A549 (cell line): ENCODE data around the gene TLCD2. TPM values are rescaled to one million over a fixed set of nuclear protein-coding genes. Genes with fewer than 3 reads are reported as not detected.

Source experiments
- ATAC-seq, 2 experiments: fragments of 200-7000 bp in 1 of 2; fragments of >200 bp in 1 of 2; cut with Nextera tagmentation in 1 of 2; cut with Tn5 transposase in 1 of 2; 3 replicates each; pipeline versions ENCODE4 v1.8.0 to v1.9.1; 2018 to 2020; ENCODE audit warnings: mild to moderate bottlenecking in 1 of 2, moderate library complexity in 1 of 2
- CTCF ChIA-PET: fragments of 300-600 bp; sonication (Branson Sonifier 250); formaldehyde crosslinking; extraction: SDS; loops from one replicate; lab custom pipeline; 2021; ENCODE audit warnings: antibody characterized with exemption, inconsistent platforms; lab: Yijun Ruan, JAX
- POLR2A ChIA-PET: fragments of 350-600 bp; formaldehyde crosslinking; extraction: SDS; loops from one replicate; lab custom pipeline; 2021; ENCODE audit warnings: antibody characterized with exemption, inconsistent platforms; lab: Yijun Ruan, JAX
- DNase-seq, 2 experiments: peaks; one replicate each; pipeline versions ENCODE4 v3.0.0 to v3.0.0-alpha.2; 2011 to 2016; ENCODE audit warnings: low read depth in 1 of 2, low spot score in 1 of 2
- FAIRE-seq: peaks from 2 replicates; lab custom pipeline; 2011; peaks lifted over from hg19 to GRCh38; lab: Jason Lieb, UNC
- H3K27ac ChIP-seq, 2 experiments: fragments of >200 bp; sonication (Bioruptor Twin); formaldehyde crosslinking; 3 replicates each; pipeline ENCODE4 v1.5.1; 2016 to 2017
- H3K4me1 ChIP-seq: fragments of >200 bp; sonication (Bioruptor Twin); formaldehyde crosslinking; 3 replicates; pipeline ENCODE4 v1.6.1; 2016
- H3K4me2 ChIP-seq: fragments of >200 bp; sonication (Bioruptor Twin); formaldehyde crosslinking; 3 replicates; pipeline ENCODE4 v1.6.1; 2016
- H3K4me3 ChIP-seq: fragments of >200 bp; sonication (Bioruptor Twin); formaldehyde crosslinking; 3 replicates; pipeline ENCODE4 v1.5.1; 2016
- H3K9me3 ChIP-seq: fragments of >200 bp; sonication (Bioruptor Twin); formaldehyde crosslinking; 3 replicates; pipeline ENCODE4 v1.6.1; 2016
- CBX2 ChIP-seq: fragments of 200-600 bp; sonication (generic); IDR thresholded peaks from 2 replicates; pipeline ENCODE4 v1.6.1; 2016; ENCODE audit warnings: low read depth, mild to moderate bottlenecking, borderline replicate concordance
- CBX8 ChIP-seq: fragments of 200-600 bp; sonication (generic); IDR thresholded peaks from 2 replicates; pipeline ENCODE4 v1.6.1; 2016
- EHMT2 ChIP-seq: fragments of 200-600 bp; sonication (generic); IDR thresholded peaks from 2 replicates; pipeline ENCODE4 v1.6.1; 2016; ENCODE audit warnings: antibody characterized with exemption, low read depth, mild to moderate bottlenecking, moderate library complexity
- EP300 ChIP-seq, 2 experiments: fragments of >200 bp; sonication (Bioruptor Twin); formaldehyde crosslinking; IDR thresholded peaks; 2 replicates in 1 of 2; 3 replicates in 1 of 2; pipeline ENCODE4 v1.6.1; 2016 to 2017
- ESRRA ChIP-seq: fragments of 150-350 bp; IDR thresholded peaks from 2 replicates; pipeline ENCODE4 v1.6.1; 2014; ENCODE audit warnings: mild to moderate bottlenecking, low read length, borderline replicate concordance
- FOSL2 ChIP-seq, 2 experiments: fragments of 450-650 bp in 1 of 2; fragments of >200 bp in 1 of 2; sonication (Bioruptor Twin) in 1 of 2; formaldehyde crosslinking; IDR thresholded peaks; 2 replicates each; pipeline versions ENCODE4 v1.5.0 to v1.6.1; 2016 to 2020; ENCODE audit warnings: mild to moderate bottlenecking in 1 of 2, moderate library complexity in 1 of 2
- GATA3 ChIP-seq: IDR thresholded peaks from 2 replicates; pipeline ENCODE4 v1.6.1; 2012; ENCODE audit warnings: borderline replicate concordance
- HDAC2 ChIP-seq: fragments of 200-600 bp; sonication (generic); IDR thresholded peaks from 2 replicates; pipeline ENCODE4 v1.6.1; 2016
- HES2 ChIP-seq: fragments of >200 bp; sonication (Bioruptor Twin); formaldehyde crosslinking; IDR thresholded peaks from 2 replicates; pipeline ENCODE4 v1.6.1; 2016
- HOXA7 ChIP-seq: fragments of 250-450 bp; sonication (Bioruptor Pico); IDR thresholded peaks from 2 replicates; pipeline ENCODE4 v1.5.0; 2020; ENCODE audit warnings: mild to moderate bottlenecking, moderate library complexity
- HOXB13 ChIP-seq: fragments of 250-450 bp; sonication (Bioruptor Pico); IDR thresholded peaks from 2 replicates; pipeline ENCODE4 v1.5.0; 2020; ENCODE audit warnings: low read depth, mild to moderate bottlenecking, moderate library complexity
- JUN ChIP-seq, 2 experiments: fragments of >200 bp; sonication (Bioruptor Twin); formaldehyde crosslinking; IDR thresholded peaks; 2 replicates in 1 of 2; 3 replicates in 1 of 2; pipeline ENCODE4 v1.6.1; 2016 to 2017
- MAX ChIP-seq: IDR thresholded peaks from 2 replicates; pipeline ENCODE4 v1.6.1; 2012
- MAZ ChIP-seq: fragments of 150-350 bp; IDR thresholded peaks from 2 replicates; pipeline ENCODE4 v1.6.1; 2014; ENCODE audit warnings: antibody characterized with exemption, low read depth, low read length, borderline replicate concordance
- NFE2L2 ChIP-seq: fragments of 150-350 bp; conservative IDR thresholded peaks from 2 replicates; pipeline ENCODE4 v1.6.1; 2014; ENCODE audit warnings: low read length
- NPAS2 ChIP-seq: fragments of 250-450 bp; sonication (Bioruptor Pico); IDR thresholded peaks from 2 replicates; pipeline ENCODE4 v1.8.0; 2022; ENCODE audit warnings: mild to moderate bottlenecking, moderate library complexity, borderline replicate concordance
- PHF8 ChIP-seq: fragments of 200-600 bp; sonication (generic); IDR thresholded peaks from 2 replicates; pipeline ENCODE4 v1.6.1; 2016; ENCODE audit warnings: low read depth, mild to moderate bottlenecking, antibody characterized with exemption, moderate library complexity, borderline replicate concordance
- POLR2A ChIP-seq: IDR thresholded peaks from 2 replicates; pipeline ENCODE4 v1.6.1; 2012; ENCODE audit warnings: mild to moderate bottlenecking, low read length
- RCOR1 ChIP-seq: fragments of 150-350 bp; IDR thresholded peaks from 2 replicates; pipeline ENCODE4 v1.6.1; 2014; ENCODE audit warnings: antibody characterized with exemption, low read length, low read depth
- REST ChIP-seq: fragments of 200-600 bp; sonication (generic); IDR thresholded peaks from 2 replicates; pipeline ENCODE4 v1.6.1; 2016; ENCODE audit warnings: antibody characterized with exemption, mild to moderate bottlenecking, moderate library complexity
- RFX5 ChIP-seq: fragments of 450-650 bp; IDR thresholded peaks from 2 replicates; pipeline ENCODE4 v1.7.1; 2014; ENCODE audit warnings: antibody characterized with exemption, mild to moderate bottlenecking, moderate library complexity
- SMC3 ChIP-seq: fragments of >200 bp; sonication (Bioruptor Twin); formaldehyde crosslinking; IDR thresholded peaks from 3 replicates; pipeline ENCODE4 v1.6.1; 2018; ENCODE audit warnings: inconsistent platforms
- TP53 ChIP-seq: fragments of 250-450 bp; sonication (Bioruptor Pico); IDR thresholded peaks from 2 replicates; pipeline ENCODE4 v1.5.0; 2021; ENCODE audit warnings: mild to moderate bottlenecking, moderate library complexity
- ZSCAN20 ChIP-seq: fragments of 250-450 bp; sonication (Bioruptor Pico); IDR thresholded peaks from 2 replicates; pipeline ENCODE4 v1.8.0; 2022; ENCODE audit warnings: mild to moderate bottlenecking, moderate library complexity
- WGBS: methylation state at CpG from one replicate; pipeline ENCODE4 v1.1.6; 2017; ENCODE audit errors: missing lambda C conversion rate; 5-methylcytosine and 5-hydroxymethylcytosine counted together
- polyA plus RNA-seq, 4 experiments: library from polyadenylated mRNA; depleted of rRNA in 3 of 4; stranded (reverse); fragments of >200 nt; fragmentation: RNase III in 1 of 4; extraction: RNeasy Plus Mini Kit Qiagen cat#74134 plus additional on column Dnase treatment in 1 of 4; gene quantifications; 2 replicates in 3 of 4; 3 replicates in 1 of 4; pipeline ENCODE4 v1.2.3, GENCODE V29; 2011 to 2017
- TF ChIP-seq, protein P1 (sequence below): fragments of 250-450 bp; sonication (Bioruptor Pico); IDR thresholded peaks from 2 replicates; pipeline ENCODE4 v1.5.0; 2020; ENCODE audit warnings: low read depth, mild to moderate bottlenecking, moderate library complexity
- TF ChIP-seq, protein P2 (sequence below): fragments of 250-450 bp; sonication (Bioruptor Pico); IDR thresholded peaks from 2 replicates; pipeline ENCODE4 v1.5.0; 2021; ENCODE audit warnings: mild to moderate bottlenecking, moderate library complexity, borderline replicate concordance
- TF ChIP-seq, protein P3 (sequence below): fragments of >200 bp; sonication (Bioruptor Twin); formaldehyde crosslinking; IDR thresholded peaks from 3 replicates; pipeline ENCODE4 v1.5.1; 2016
- TF ChIP-seq, protein P4 (sequence below): fragments of 150-350 bp; IDR thresholded peaks from 2 replicates; pipeline ENCODE4 v1.6.1; 2014; ENCODE audit warnings: low read depth, mild to moderate bottlenecking, low read length

Gene TLCD2
- polyA plus RNA-seq, 2 of the 4 experiments (the other 2 are of a cell fraction), result 3.5 to 4.5 TPM

- ATAC-seq (no peak), DNase-seq (peak in 1 of 2 experiments; percentile 45), FAIRE-seq (no peak)
- Histone ChIP-seq H3K4me2 (peak overlapping the region; percentile 88), H3K4me3 (peak overlapping the region; percentile 78), H3K4me1 (peaks cover 44% of the 10 kb centered on the region), H3K9me3 (no peaks in the 10 kb centered on the region), H3K27ac (peak overlapping the region; percentile 87 to 93)
- POLR2A ChIA-PET, result no interaction called here
- WGBS, result 35% methylated on average over 11 of the region's 14 CpGs
- CTCF ChIA-PET, result interaction anchor here (1.1 to 23.8 kb wide), 6 partner anchors 11 to 63 kb away, joined by 3 to 591 read pairs (median 10); partner anchors contain the start of gene SERPINF1
- 0 out of 2 replicates have a peak, but pooled peaks have one; percentile 14 for TF ChIP-seq PHF8
- TF ChIP-seq GATA3, result no peak
- TF ChIP-seq CBX2, result no peak
- TF ChIP-seq ESRRA, result no peak
- TF ChIP-seq, protein P1, sequence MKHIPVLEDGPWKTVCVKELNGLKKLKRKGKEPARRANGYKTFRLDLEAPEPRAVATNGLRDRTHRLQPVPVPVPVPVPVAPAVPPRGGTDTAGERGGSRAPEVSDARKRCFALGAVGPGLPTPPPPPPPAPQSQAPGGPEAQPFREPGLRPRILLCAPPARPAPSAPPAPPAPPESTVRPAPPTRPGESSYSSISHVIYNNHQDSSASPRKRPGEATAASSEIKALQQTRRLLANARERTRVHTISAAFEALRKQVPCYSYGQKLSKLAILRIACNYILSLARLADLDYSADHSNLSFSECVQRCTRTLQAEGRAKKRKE, result peak; percentile 67; the same call in 1 of the 2 replicates
- TF ChIP-seq RFX5, result no peak
- TF ChIP-seq MAZ, result no peak
- TF ChIP-seq CBX8, result no peak
- TF ChIP-seq NFE2L2, result no peak
- TF ChIP-seq SMC3, result no peak
- peak; percentile 48; the same call in 1 of the 2 replicates for TF ChIP-seq REST
- TF ChIP-seq JUN (IDR thresholded peaks at IDR 0.05), result peak; percentile 18 to 64; a peak in 1 of 5 replicates
- no peak for TF ChIP-seq HOXB13
- TF ChIP-seq, protein P2, sequence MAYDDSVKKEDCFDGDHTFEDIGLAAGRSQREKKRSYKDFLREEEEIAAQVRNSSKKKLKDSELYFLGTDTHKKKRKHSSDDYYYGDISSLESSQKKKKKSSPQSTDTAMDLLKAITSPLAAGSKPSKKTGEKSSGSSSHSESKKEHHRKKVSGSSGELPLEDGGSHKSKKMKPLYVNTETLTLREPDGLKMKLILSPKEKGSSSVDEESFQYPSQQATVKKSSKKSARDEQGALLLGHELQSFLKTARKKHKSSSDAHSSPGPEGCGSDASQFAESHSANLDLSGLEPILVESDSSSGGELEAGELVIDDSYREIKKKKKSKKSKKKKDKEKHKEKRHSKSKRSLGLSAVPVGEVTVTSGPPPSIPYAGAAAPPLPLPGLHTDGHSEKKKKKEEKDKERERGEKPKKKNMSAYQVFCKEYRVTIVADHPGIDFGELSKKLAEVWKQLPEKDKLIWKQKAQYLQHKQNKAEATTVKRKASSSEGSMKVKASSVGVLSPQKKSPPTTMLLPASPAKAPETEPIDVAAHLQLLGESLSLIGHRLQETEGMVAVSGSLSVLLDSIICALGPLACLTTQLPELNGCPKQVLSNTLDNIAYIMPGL, result peak; percentile 72; the same call in 1 of the 2 replicates
- TF ChIP-seq, protein P3, sequence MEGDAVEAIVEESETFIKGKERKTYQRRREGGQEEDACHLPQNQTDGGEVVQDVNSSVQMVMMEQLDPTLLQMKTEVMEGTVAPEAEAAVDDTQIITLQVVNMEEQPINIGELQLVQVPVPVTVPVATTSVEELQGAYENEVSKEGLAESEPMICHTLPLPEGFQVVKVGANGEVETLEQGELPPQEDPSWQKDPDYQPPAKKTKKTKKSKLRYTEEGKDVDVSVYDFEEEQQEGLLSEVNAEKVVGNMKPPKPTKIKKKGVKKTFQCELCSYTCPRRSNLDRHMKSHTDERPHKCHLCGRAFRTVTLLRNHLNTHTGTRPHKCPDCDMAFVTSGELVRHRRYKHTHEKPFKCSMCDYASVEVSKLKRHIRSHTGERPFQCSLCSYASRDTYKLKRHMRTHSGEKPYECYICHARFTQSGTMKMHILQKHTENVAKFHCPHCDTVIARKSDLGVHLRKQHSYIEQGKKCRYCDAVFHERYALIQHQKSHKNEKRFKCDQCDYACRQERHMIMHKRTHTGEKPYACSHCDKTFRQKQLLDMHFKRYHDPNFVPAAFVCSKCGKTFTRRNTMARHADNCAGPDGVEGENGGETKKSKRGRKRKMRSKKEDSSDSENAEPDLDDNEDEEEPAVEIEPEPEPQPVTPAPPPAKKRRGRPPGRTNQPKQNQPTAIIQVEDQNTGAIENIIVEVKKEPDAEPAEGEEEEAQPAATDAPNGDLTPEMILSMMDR, result no peak
- TF ChIP-seq HDAC2, result no peak
- TF ChIP-seq NPAS2 (CRISPR knock-in tag), result no peak
- 0 out of 2 replicates have a peak, but pooled peaks have one; percentile 1 for TF ChIP-seq MAX
- no peak for TF ChIP-seq EP300 (IDR thresholded peaks at IDR 0.05)
- TF ChIP-seq HOXA7, result peak; percentile 98
- TF ChIP-seq TP53 (CRISPR knock-in tag), result peak; percentile 94
- no peak for TF ChIP-seq RCOR1
- no peak for TF ChIP-seq HES2
- TF ChIP-seq FOSL2 (IDR thresholded peaks at IDR 0.05), result no peak
- TF ChIP-seq FOSL2 (CRISPR knock-in tag; IDR thresholded peaks at IDR 0.05), result peak; percentile 28; the same call in 1 of the 2 replicates
- TF ChIP-seq EHMT2, result no peak
- TF ChIP-seq, protein P4, sequence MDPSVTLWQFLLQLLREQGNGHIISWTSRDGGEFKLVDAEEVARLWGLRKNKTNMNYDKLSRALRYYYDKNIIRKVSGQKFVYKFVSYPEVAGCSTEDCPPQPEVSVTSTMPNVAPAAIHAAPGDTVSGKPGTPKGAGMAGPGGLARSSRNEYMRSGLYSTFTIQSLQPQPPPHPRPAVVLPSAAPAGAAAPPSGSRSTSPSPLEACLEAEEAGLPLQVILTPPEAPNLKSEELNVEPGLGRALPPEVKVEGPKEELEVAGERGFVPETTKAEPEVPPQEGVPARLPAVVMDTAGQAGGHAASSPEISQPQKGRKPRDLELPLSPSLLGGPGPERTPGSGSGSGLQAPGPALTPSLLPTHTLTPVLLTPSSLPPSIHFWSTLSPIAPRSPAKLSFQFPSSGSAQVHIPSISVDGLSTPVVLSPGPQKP, result no peak
- peak; percentile 54 for TF ChIP-seq ZSCAN20 (CRISPR knock-in tag)
- no peak for TF ChIP-seq POLR2A
These were observed 803 bp upstream of the TLCD2 start for GRCh38 chr17:1710807-1711553.
